Measurements from ENCODE around the gene TBXAS1.

Gene TBXAS1

DNA sequence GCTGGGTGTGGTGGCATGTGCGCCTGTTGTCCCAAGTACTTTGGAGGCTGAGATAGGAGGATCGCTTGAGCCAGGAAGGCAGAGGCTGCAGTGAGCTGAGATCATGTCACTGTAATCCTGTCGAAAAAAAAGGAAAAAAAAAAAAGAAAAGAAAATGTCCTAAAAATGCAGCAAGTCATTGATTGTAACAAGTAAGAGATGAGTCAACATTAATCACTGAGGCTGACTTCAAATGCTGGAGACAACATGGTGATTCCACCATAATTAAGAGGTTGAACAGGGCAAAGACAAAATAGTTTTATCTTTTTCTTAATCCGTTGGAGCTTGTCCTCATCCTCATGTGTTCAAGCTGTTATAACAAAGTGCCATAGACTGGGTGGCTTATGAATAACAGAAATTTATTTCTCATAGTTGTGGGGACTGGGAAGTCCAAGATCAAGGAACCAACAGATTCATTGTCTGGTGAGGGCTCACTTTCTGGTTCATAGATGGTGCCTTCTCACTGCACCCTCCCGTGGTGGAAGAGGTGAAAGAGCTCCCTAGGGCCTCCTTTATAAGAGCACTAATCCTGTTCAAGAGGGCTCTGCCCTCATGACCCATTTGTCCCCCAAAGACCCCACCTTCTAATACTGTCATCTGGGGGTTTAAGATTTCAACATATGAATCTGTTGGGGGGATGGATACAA lies 60.3 kb downstream of the TBXAS1 start:
- Histone ChIP-seq H3K4me2 (ENCODE audit: low read depth, low read length, poor library complexity, severe bottlenecking) (no peak overlapping the region), H3K27ac (ENCODE audit: low read depth, low read length) (no peak overlapping the region), H3K4me3 (ENCODE audit: insufficient read depth, low read length, poor library complexity, severe bottlenecking) (no peak overlapping the region), H4K20me1 (ENCODE audit: low read depth, low read length) (no peaks in the 10 kb centered on the region), H2AFZ (ENCODE audit: low read depth, low read length, severe bottlenecking) (no peak overlapping the region), H3K9ac (ENCODE audit: low read length) (no peak overlapping the region), H3K36me3 (ENCODE audit: low read length) (no peaks in the 10 kb centered on the region), H3K9me3 (ENCODE audit: insufficient read depth, low read length) (no peaks in the 10 kb centered on the region), H3K27me3 (ENCODE audit: low read length) (0 out of 2 replicates have a peak, but pooled peaks cover 3% of the 10 kb centered on the region), H3K9me2 (replicated peaks; ENCODE audit: insufficient read depth, low read length) (no peaks in the 10 kb centered on the region), H3K79me2 (ENCODE audit: insufficient read depth, low read length) (no peaks in the 10 kb centered on the region), H3F3A (ENCODE audit: insufficient read depth) (no peaks in the 10 kb centered on the region)
- TF ChIP-seq EZH2phosphoT487 (conservative IDR thresholded peaks at IDR 0.05; ENCODE audit: low read length) (no peak), CTCF (IDR thresholded peaks at IDR 0.05; ENCODE audit: insufficient read depth, low read length, poor library complexity, severe bottlenecking) (no peak)

DNA sequence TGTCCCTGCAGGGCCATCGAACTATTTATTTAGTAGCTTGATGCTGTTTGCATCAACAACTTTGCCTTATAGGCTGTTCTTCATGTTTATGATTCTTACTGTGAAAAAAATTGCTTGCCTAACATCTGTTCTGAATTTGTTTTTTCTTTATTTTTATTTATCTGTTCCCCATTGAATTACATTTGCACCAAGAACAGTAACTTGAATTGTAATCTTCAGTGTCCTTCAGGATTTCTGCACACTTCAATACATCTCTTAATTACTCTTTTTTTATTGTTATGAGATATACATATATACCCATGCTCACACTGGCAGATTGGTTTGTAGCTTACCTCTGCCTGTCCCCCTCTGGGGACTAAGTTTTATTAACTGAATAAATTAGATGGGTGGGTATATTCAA lies 64.4 kb downstream of the TBXAS1 start:
- Histone ChIP-seq H3K4me2 (ENCODE audit: low read depth, low read length, poor library complexity, severe bottlenecking) (no peak overlapping the region), H2AFZ (ENCODE audit: low read depth, low read length, severe bottlenecking) (no peak overlapping the region), H4K20me1 (ENCODE audit: low read depth, low read length) (no peaks in the 10 kb centered on the region), H3K4me3 (ENCODE audit: insufficient read depth, low read length, poor library complexity, severe bottlenecking) (no peak overlapping the region), H3K36me3 (ENCODE audit: low read length) (no peaks in the 10 kb centered on the region), H3K27me3 (ENCODE audit: low read length) (0 out of 2 replicates have a peak, but pooled peaks cover 3% of the 10 kb centered on the region), H3K9ac (ENCODE audit: low read length) (no peak overlapping the region), H3K27ac (ENCODE audit: low read depth, low read length) (no peak overlapping the region), H3F3A (ENCODE audit: insufficient read depth) (no peaks in the 10 kb centered on the region), H3K9me2 (replicated peaks; ENCODE audit: insufficient read depth, low read length) (no peaks in the 10 kb centered on the region), H3K9me3 (ENCODE audit: insufficient read depth, low read length) (no peaks in the 10 kb centered on the region), H3K79me2 (ENCODE audit: insufficient read depth, low read length) (no peaks in the 10 kb centered on the region)
- TF ChIP-seq CTCF (IDR thresholded peaks at IDR 0.05; ENCODE audit: insufficient read depth, low read length, poor library complexity, severe bottlenecking) (no peak), EZH2phosphoT487 (conservative IDR thresholded peaks at IDR 0.05; ENCODE audit: low read length) (no peak)

DNA sequence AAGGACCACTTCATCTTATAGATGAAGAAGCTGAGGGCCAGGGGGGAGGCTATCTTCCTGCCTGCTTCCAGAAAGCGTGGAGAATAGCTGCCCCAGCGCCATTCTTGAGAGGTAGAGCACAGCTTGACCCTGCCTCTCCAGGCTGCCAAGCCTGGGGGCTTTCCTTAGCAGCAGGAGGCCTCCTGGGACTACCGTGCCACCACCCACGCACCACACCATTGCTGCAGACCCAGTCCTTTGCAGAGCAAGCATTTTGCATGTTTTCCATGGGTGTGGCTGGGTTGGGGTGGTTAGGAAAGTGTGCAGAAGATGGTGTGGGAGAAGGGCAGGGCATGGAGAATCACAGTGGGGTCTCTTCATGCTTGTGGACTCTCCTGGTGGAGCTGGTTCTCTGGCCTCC lies 64.9 kb downstream of the TBXAS1 start:
- Histone ChIP-seq H3K4me3 (ENCODE audit: insufficient read depth, low read length, poor library complexity, severe bottlenecking) (no peak overlapping the region), H3F3A (ENCODE audit: insufficient read depth) (no peaks in the 10 kb centered on the region), H3K9me3 (ENCODE audit: insufficient read depth, low read length) (no peaks in the 10 kb centered on the region), H3K27ac (ENCODE audit: low read depth, low read length) (no peak overlapping the region), H3K9me2 (replicated peaks; ENCODE audit: insufficient read depth, low read length) (no peaks in the 10 kb centered on the region), H4K20me1 (ENCODE audit: low read depth, low read length) (no peaks in the 10 kb centered on the region), H3K79me2 (ENCODE audit: insufficient read depth, low read length) (no peaks in the 10 kb centered on the region), H3K4me2 (ENCODE audit: low read depth, low read length, poor library complexity, severe bottlenecking) (no peak overlapping the region), H3K9ac (ENCODE audit: low read length) (no peak overlapping the region), H3K36me3 (ENCODE audit: low read length) (no peaks in the 10 kb centered on the region), H3K27me3 (ENCODE audit: low read length) (0 out of 2 replicates have a peak, but pooled peaks cover 3% of the 10 kb centered on the region), H2AFZ (ENCODE audit: low read depth, low read length, severe bottlenecking) (no peak overlapping the region)
- TF ChIP-seq EZH2phosphoT487 (conservative IDR thresholded peaks at IDR 0.05; ENCODE audit: low read length) = no peak
- TF ChIP-seq CTCF (IDR thresholded peaks at IDR 0.05; ENCODE audit: insufficient read depth, low read length, poor library complexity, severe bottlenecking) = no peak
